Adipose tissue (tissue), 3 donors: ENCODE data around the gene TYW1B. TPM values are rescaled to one million over a fixed set of nuclear protein-coding genes. Genes with fewer than 3 reads are reported as not detected.
"Not testable (repeated sequence)": the region's sequence is repeated elsewhere in the genome, so short reads cannot be mapped to it uniquely, and the experiment has no call there.

Experiments
- H3K27ac ChIP-seq: one replicate; pipeline ENCODE4 v1.5.1; 2013; ENCODE audit warnings: low read depth, low read length
- WGBS, 3 donors: extraction: QIAGEN DNeasy Blood & Tissue Kit; methylation state at CpG; one replicate each; pipeline ENCODE4 v1.1.7; 2013; 5-methylcytosine and 5-hydroxymethylcytosine counted together
- polyA plus RNA-seq, 3 donors: library from polyadenylated mRNA; stranded (reverse); fragments of 200-250 nt; gene quantifications; one replicate each; pipeline ENCODE4 v1.2.3, GENCODE V29; 2013
- donor health status: healthy with polysubstance abuse.
- donor health status: Bipolar disorder and iron deficiency.
- donor health status: healthy.

TYW1B gene
- polyA plus RNA-seq, 3 donors, result 0.56 to 2.5 (median 0.79) TPM

GRCh38 chr7:72717252-72717774 is 110.7 kb downstream of the TYW1B start:
- 86 to 94% (median 88%) methylated on average over 6 of the region's 6 CpGs for WGBS, 3 donors

GRCh38 chr7:72711927-72712326 is 116.1 kb downstream of the TYW1B start:
- not testable (repeated sequence) for H3K27ac ChIP-seq
- WGBS, 3 donors, result 95 to 96% (median 95%) methylated on average over 3 of the region's 3 CpGs

More at GRCh38 chr7:72717252-72717774, 110.7 kb downstream of the TYW1B start:
- H3K27ac ChIP-seq, result not testable (repeated sequence)

GRCh38 chr7:72710983-72711382 is 117.0 kb downstream of the TYW1B start:
- WGBS, 3 donors, result 63 to 83% (median 79%) methylated on average over 4 of the region's 4 CpGs
- H3K27ac ChIP-seq, result no peak overlapping the region

DNA sequence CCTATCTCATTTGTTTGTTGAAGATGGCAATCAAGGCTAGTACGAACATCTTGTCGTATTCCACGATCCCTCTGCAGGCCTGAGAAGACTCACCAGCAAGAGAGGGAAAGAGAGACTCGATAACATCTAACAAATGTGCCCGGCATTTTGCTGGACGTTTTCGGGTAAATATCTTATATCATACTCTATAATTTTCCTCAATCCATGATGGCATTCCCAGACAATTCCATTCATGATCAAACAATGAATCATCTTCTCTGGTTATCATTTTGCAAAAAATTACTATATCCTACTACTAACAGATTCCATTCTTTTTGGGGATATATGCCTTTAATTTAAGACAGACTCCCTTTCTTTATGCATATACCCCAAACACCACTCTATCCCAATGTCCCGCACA is 118.1 kb downstream of the TYW1B start:
- H3K27ac ChIP-seq, result no peak overlapping the region
- 98 to 99% (median 98%) methylated on average over 8 of the region's 8 CpGs for WGBS, 3 donors

DNA sequence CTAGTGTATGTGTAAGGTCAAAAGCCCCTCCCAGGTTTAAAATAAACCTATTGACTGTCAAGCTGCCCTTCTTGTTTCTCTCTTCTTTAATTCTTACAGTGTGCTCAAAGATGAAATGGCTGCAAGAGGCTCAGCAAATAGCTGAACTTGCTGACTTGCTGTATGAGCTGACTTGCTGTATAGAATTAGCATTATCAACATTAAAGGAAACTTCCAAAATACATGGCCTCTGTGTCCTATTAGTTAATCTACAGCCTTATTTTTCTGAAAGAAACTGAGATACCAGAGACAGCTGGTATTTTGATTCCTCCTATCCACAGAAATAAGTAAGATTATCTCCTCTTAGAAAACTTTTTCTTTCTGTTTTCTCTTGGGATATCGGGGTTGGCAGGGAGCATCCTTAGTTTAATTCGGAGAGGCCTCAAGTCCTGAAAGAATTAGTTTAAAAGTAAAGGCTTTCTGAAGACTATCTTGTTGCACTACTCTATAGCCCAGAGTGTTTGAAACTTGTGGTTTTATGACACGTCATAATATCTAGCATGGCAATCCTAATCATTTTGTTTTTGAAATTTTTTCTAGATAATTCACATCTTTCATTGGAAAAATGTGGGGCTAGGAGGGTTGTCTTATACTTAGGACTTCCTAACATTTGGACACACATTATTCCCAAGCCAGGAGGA is 119.5 kb downstream of the TYW1B start:
- not testable (repeated sequence) for H3K27ac ChIP-seq
- 44 to 78% (median 65%) methylated on average over 3 of the region's 3 CpGs for WGBS, 3 donors

- no peak overlapping the region for H3K27ac ChIP-seq
- WGBS, 3 donors, result 54 to 75% (median 56%) methylated on average over 1 of the region's 1 CpG
Observed at GRCh38 chr7:72706521-72706920, 121.5 kb downstream of the TYW1B start.

DNA sequence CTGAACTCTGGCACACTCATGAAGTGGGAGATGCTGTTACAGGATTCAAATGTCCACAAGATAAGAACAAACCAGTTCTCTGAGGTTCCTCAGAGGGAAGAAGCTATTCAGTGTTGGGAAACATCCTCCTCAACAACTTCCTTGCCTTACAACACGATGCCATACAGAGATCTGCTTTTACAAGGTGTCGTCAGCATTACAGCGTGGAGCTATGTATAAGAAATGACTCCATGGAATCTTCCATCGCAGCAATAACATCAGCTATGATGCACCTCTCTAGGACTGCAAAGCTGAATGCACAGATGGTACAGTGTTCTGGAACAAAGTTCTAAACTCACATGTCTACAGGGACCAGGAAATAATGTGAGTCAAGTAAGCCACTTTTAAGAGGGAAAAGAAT is 122.3 kb downstream of the TYW1B start:
- not testable (repeated sequence) for H3K27ac ChIP-seq
- WGBS, 3 donors, result 46 to 88% (median 65%) methylated on average over 4 of the region's 4 CpGs

GRCh38 chr7:72704894-72705293 is 123.1 kb downstream of the TYW1B start:
- H3K27ac ChIP-seq, result no peak overlapping the region

GRCh38 chr7:72700548-72700947 is 127.5 kb downstream of the TYW1B start:
- 98 to 100% (median 100%) methylated on average over 1 of the region's 1 CpG for WGBS, 3 donors
- H3K27ac ChIP-seq, result not testable (repeated sequence)

More at GRCh38 chr7:72704894-72705293, 123.1 kb downstream of the TYW1B start:
- WGBS, 3 donors, result 83 to 94% (median 89%) methylated on average over 3 of the region's 3 CpGs

DNA sequence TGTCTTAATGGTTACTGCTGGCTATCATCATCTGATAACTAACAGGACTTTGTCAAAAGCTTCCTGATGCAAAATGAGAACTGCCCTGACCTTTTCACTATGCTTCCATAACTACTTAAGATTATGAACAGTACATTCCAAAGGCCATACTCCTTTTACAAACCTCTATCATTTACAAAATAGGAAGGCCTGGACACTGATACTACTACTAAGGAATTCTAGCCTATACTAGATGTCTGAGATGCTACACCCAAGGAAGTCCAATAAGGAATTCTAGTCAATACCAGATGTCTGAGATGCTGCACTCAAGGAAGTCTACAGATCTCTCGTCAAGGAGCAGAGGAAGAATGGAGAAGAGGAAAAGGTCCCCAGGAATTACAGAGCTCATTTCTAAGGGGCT is 130.9 kb downstream of the TYW1B start:
- 67 to 100% (median 77%) methylated on average over 1 of the region's 1 CpG for WGBS, 3 donors
- not testable (repeated sequence) for H3K27ac ChIP-seq

DNA sequence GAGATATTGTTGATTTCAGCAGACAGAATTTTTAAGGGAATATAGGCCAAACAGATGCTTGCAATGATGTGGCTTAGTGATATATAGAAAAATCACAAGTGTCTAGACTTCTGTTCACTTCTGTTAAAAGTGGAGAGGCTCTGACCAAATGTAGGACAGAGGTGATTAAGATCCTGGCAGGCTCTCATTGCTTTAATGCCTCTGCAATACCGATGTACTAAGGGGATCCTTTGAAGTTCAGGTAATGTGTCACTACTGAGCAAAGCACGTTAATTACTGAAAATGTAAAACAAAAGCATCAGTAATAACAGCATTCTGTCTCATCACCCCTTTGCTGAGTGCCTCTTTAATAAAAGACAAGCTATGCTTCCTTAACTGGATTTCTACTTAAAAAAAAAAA is 131.4 kb downstream of the TYW1B start:
- H3K27ac ChIP-seq, result not testable (repeated sequence)
- WGBS, 3 donors, result 34 to 55% (median 52%) methylated on average over 2 of the region's 2 CpGs

DNA sequence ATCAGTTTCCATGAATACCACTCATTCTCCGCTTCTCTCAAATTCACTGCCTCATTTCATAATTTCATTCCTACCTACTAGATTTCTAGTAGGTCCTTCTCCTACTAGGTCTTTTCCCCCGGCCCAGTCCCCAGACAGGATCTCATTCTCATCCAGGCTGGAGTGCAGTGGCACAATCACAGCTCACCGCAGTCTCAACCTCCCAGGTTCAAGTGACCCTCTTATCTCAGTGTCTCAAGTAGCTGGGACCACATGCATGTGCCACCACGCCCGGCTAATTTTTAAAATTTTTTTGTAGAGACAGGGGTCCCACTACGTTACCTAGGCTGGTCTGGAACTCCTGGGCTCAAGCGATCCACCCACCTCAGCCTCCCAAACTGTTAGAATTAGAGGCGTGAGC is 132.5 kb downstream of the TYW1B start:
- WGBS, 3 donors, result 96 to 98% (median 97%) methylated on average over 8 of the region's 8 CpGs
- not testable (repeated sequence) for H3K27ac ChIP-seq

DNA sequence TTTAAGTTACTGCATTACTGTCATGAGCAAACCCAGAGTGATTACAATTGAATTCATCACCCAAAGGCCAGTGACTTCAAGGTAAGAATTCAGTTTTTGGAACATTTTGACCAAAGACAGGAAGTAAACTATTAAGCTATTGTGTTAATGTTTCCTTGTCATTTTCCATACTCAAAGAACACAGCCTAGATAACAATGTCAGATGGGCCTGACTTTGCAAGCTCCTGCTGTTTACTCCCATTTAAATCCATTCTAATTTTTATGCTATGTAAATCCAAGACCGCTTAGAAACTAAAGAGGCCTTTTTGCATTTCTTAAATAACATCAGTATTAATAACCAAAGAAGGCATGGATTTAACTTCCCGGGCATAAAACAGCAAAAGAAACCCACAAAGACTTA is 136.6 kb downstream of the TYW1B start:
- H3K27ac ChIP-seq, result not testable (repeated sequence)
- 74 to 90% (median 82%) methylated on average over 2 of the region's 2 CpGs for WGBS, 3 donors

DNA sequence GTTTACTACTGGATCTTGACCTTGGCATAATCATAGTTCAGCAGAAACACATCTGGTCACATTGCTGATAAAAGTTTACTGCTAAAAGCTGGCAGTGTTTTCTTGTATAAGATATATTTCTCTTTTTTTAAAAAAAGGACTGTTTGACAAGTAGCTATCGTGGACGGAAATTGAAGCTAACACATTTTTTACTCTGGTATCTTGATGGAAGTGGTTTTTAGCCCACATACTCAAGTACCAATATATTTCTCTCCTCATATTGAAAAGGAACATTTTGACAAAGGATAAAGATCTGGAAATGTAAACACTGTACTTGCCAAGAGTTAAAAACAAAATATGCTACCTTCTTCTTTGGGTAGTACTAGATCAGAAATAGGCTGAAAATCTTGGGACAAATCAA is 137.8 kb downstream of the TYW1B start:
- 29 to 80% (median 80%) methylated on average over 2 of the region's 2 CpGs for WGBS, 3 donors
- not testable (repeated sequence) for H3K27ac ChIP-seq

DNA sequence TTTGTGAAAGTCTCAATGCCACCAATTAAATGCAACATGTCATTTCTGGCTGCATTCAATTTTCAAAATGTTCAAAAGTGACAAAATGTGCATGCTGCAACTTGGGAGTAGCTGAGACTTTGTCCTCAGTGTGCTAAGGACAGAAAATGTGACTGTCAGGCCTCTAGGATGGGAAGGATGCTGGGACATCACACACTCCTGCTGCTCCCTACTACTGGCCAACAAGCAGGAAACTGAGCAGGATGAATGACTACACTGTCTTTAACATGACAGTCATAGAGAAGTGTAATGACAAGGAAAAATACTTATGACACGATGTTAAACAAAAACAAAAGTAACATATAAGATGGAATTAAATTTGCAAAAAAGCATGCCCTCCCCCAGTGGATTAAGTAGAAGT is 138.7 kb downstream of the TYW1B start:
- H3K27ac ChIP-seq, result not testable (repeated sequence)
- 70 to 90% (median 73%) methylated on average over 1 of the region's 1 CpG for WGBS, 3 donors

DNA sequence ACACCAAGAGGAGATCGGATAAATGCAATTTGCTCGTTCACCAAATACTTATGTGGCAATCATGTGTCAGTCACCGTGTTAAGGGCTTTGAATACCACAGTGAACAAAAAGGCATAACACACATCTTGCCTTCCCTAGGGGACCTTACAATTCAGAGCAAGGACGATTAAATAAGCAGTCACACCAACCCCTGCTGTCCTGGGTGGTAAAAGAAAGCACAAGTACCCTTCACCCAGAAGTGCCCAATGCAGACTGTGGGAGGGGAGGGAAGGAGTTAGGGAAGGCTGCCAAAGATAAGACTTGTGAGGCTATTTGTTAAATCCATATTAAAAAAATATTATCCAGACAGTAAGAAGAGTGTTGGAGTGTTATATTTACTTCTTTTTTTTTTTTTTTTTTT is 146.8 kb downstream of the TYW1B start:
- WGBS, 3 donors, result 61 to 65% (median 62%) methylated on average over 4 of the region's 4 CpGs

GRCh38 chr7:72676880-72677279 is 151.1 kb downstream of the TYW1B start:
- H3K27ac ChIP-seq, result not testable (repeated sequence)
- WGBS, 3 donors, result 92 to 93% (median 93%) methylated on average over 6 of the region's 6 CpGs

More for the DNA sequence above, 146.8 kb downstream of the TYW1B start:
- H3K27ac ChIP-seq, result not testable (repeated sequence)

- H3K27ac ChIP-seq, result not testable (repeated sequence)
- 40 to 81% (median 63%) methylated on average over 5 of the region's 5 CpGs for WGBS, 3 donors
Observed at GRCh38 chr7:72676086-72676690, 151.8 kb downstream of the TYW1B start.

DNA sequence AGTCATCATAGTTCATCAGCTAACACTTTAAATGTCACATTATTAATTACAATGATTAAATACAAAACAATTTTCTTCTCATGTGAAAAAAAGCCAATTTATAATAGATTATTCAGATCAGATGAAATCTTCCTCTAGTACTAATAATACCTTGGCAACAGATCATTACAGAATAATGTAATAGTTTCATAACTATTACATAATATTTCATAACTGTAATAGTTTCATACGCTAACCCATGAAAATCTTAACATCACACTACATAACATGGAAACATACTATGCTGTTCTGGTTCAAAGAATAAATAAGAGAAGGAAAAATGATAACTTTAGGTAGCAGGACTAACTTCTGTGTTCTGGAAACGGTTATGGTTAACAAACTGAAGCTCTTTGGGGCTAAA is 152.3 kb downstream of the TYW1B start:
- WGBS, 3 donors, result 49 to 88% (median 54%) methylated on average over 1 of the region's 2 CpGs
- not testable (repeated sequence) for H3K27ac ChIP-seq

- 90 to 95% (median 93%) methylated on average over 3 of the region's 3 CpGs for WGBS, 3 donors
- H3K27ac ChIP-seq, result no peak overlapping the region
Observed at GRCh38 chr7:72674394-72674793, 153.6 kb downstream of the TYW1B start.
